Spleen (tissue), 7 donors: ENCODE data around the gene CDON.

ENCODE experiments used
- POLR2AphosphoS5 ChIP-seq, 3 donors: sonication (generic); formaldehyde crosslinking; IDR thresholded peaks; one replicate each; pipeline ENCODE4 v1.5.1; 2017; ENCODE audit warnings: antibody characterized with exemption in 3 of 3
- TF ChIP-seq, protein P1 (sequence below), 11 experiments: fragments of 200-600 bp in 7 of 11; fragments of 450-650 bp in 4 of 11; sonication (generic) in 4 of 11; IDR thresholded peaks in 8 of 11; conservative IDR thresholded peaks in 3 of 11; 1 replicate in 7 of 11; 2 replicates in 4 of 11; pipeline versions ENCODE4 v1.4.0 to v1.8.0; 2016 to 2021; ENCODE audit warnings: antibody characterized with exemption in 11 of 11, inconsistent platforms in 4 of 11, mild to moderate bottlenecking in 1 of 11
- donor health status: DM: no; HTN: no; CAD: no; lungs with moderate emphysema.
- donor health status: DM: no; HTN: no; CAD: no.
- donor health status: DM: no; HTN: no; CAD: no.

DNA sequence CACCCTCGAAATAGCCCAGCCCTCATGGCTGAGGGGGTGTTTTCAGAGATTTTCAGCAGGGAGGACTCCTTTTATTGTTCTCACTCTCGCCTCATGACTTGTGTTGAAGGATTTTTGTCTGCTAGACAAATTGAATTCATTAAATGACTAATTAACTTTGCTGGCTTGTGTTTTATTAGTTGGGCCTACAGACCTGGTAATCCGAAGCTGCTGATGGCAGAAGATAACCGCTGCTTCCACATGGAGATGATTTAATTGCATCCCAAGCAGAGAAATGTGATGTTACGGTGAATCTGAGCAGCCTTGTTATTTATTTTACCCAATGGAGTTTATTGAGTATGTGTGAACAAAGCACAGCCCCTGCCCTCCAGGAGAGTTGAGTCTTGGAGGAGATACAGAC lies 40.5 kb upstream of the CDON start:
- TF ChIP-seq POLR2AphosphoS5 (IDR thresholded peaks at IDR 0.05), result no peak
- TF ChIP-seq, protein P1, sequence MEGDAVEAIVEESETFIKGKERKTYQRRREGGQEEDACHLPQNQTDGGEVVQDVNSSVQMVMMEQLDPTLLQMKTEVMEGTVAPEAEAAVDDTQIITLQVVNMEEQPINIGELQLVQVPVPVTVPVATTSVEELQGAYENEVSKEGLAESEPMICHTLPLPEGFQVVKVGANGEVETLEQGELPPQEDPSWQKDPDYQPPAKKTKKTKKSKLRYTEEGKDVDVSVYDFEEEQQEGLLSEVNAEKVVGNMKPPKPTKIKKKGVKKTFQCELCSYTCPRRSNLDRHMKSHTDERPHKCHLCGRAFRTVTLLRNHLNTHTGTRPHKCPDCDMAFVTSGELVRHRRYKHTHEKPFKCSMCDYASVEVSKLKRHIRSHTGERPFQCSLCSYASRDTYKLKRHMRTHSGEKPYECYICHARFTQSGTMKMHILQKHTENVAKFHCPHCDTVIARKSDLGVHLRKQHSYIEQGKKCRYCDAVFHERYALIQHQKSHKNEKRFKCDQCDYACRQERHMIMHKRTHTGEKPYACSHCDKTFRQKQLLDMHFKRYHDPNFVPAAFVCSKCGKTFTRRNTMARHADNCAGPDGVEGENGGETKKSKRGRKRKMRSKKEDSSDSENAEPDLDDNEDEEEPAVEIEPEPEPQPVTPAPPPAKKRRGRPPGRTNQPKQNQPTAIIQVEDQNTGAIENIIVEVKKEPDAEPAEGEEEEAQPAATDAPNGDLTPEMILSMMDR (IDR thresholded peaks at IDR 0.05 in 8 of 11, conservative IDR thresholded peaks at IDR 0.05 in 3 of 11), result no peak
